Peyer's patch (tissue), 4 donors: ENCODE data around the gene B3GLCT. TPM values are rescaled to one million over a fixed set of nuclear protein-coding genes. Genes with fewer than 3 reads are reported as not detected.

Experiments used
- DNase-seq, 3 donors: peaks; one replicate each; pipeline ENCODE4 v3.0.0-alpha.2; 2017 to 2019
- H3K27ac ChIP-seq, 4 donors: fragments of 200-600 bp; sonication (generic); one replicate each; pipeline ENCODE4 v1.5.1; 2016 to 2019
- H3K27me3 ChIP-seq, 2 donors: fragments of 200-600 bp; sonication (generic); one replicate each; pipeline ENCODE4 v1.5.1; 2019
- H3K36me3 ChIP-seq, 3 donors: fragments of 200-600 bp; sonication (generic); one replicate each; pipeline ENCODE4 v1.5.1; 2016 to 2019
- H3K4me1 ChIP-seq, 4 donors: fragments of 200-600 bp; sonication (generic); one replicate each; pipeline ENCODE4 v1.5.1; 2016 to 2019
- H3K4me3 ChIP-seq, 4 donors: fragments of 200-600 bp; sonication (generic); 1 replicate in 3 of 4; 2 replicates in 1 of 4; pipeline ENCODE4 v1.5.1; 2016 to 2019; ENCODE audit warnings: mild to moderate bottlenecking in 1 of 4
- H3K9me3 ChIP-seq, 4 donors: fragments of 200-600 bp; sonication (generic); one replicate each; pipeline ENCODE4 v1.5.1; 2016 to 2019; ENCODE audit warnings: mild to moderate bottlenecking in 1 of 4
- POLR2A ChIP-seq, 2 donors: fragments of 450-650 bp; IDR thresholded peaks; one replicate each; pipeline ENCODE4 v1.5.1; 2017; ENCODE audit warnings: antibody characterized with exemption in 2 of 2, mild to moderate bottlenecking in 2 of 2, moderate library complexity in 2 of 2
- total RNA-seq, 4 donors: library from RNA; depleted of rRNA; stranded (reverse); fragments of >200 nt; gene quantifications; one replicate each; pipeline ENCODE4 v1.1.0, GENCODE V29; 2016
- TF ChIP-seq, protein P1 (sequence below), 6 experiments: fragments of 450-650 bp in 4 of 6; fragments of 200-600 bp in 2 of 6; sonication (generic) in 1 of 6; IDR thresholded peaks; one replicate each; pipeline ENCODE4 v1.5.1; 2017 to 2019; ENCODE audit warnings: antibody characterized with exemption in 6 of 6, mild to moderate bottlenecking in 3 of 6, moderate library complexity in 1 of 6

The B3GLCT gene
- total RNA-seq, 4 donors from 2014 or later = 3.3 to 5.4 (median 3.4) TPM

DNA sequence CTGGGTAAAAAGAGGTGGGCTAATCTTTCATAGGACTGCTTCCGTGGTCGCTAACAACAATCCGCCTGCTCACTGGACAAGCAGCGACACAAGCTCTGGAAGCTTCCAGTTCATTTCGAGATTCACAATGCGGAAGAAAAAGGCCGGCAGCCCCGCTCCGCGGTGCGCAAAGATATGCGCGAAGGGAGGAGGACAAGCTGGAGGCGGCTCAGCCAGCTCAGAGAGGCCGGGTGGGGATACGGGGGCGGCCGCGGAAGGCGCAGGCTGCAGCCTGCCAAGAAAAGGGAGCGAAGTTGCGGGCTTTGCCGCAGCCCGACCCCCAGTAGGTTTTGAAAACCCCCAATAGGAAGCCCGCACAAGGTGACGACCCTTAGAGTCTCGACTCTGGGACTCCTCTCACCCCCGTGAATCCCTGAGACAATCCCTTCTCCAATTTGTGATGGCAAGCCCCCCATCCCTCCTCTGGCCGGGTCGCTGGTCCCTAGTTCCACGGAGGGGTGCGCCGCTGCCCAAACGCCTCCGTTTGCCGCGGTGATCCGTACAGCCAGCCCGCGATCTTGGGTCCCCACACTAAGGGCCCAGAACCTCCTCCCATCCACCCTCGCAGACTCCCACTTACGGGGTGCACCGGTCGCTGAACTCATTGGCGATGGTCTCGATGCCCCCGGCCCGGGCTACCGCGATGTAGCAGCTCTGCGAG, 38.8 kb upstream of the B3GLCT start:
- peaks cover 0 to 3% (median 0%) of the 10 kb centered on the region in 3 donors for H3K36me3 ChIP-seq
- peak overlapping the region; percentile 83 to 99 (median 88) for H3K27ac ChIP-seq
- peak overlapping the region; percentile 70 to 85 (median 76) for H3K4me3 ChIP-seq
- H3K27me3 ChIP-seq = no peaks in the 10 kb centered on the region
- peaks cover 0 to 12% (median 5%) of the 10 kb centered on the region in 4 donors for H3K4me1 ChIP-seq
- DNase-seq = peak; percentile 56 to 78 (median 71)
- no peak for TF ChIP-seq POLR2A (IDR thresholded peaks at IDR 0.05)
- TF ChIP-seq, protein P1, sequence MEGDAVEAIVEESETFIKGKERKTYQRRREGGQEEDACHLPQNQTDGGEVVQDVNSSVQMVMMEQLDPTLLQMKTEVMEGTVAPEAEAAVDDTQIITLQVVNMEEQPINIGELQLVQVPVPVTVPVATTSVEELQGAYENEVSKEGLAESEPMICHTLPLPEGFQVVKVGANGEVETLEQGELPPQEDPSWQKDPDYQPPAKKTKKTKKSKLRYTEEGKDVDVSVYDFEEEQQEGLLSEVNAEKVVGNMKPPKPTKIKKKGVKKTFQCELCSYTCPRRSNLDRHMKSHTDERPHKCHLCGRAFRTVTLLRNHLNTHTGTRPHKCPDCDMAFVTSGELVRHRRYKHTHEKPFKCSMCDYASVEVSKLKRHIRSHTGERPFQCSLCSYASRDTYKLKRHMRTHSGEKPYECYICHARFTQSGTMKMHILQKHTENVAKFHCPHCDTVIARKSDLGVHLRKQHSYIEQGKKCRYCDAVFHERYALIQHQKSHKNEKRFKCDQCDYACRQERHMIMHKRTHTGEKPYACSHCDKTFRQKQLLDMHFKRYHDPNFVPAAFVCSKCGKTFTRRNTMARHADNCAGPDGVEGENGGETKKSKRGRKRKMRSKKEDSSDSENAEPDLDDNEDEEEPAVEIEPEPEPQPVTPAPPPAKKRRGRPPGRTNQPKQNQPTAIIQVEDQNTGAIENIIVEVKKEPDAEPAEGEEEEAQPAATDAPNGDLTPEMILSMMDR (IDR thresholded peaks at IDR 0.05) = no peak
- H3K9me3 ChIP-seq = no peaks in the 10 kb centered on the region

DNA sequence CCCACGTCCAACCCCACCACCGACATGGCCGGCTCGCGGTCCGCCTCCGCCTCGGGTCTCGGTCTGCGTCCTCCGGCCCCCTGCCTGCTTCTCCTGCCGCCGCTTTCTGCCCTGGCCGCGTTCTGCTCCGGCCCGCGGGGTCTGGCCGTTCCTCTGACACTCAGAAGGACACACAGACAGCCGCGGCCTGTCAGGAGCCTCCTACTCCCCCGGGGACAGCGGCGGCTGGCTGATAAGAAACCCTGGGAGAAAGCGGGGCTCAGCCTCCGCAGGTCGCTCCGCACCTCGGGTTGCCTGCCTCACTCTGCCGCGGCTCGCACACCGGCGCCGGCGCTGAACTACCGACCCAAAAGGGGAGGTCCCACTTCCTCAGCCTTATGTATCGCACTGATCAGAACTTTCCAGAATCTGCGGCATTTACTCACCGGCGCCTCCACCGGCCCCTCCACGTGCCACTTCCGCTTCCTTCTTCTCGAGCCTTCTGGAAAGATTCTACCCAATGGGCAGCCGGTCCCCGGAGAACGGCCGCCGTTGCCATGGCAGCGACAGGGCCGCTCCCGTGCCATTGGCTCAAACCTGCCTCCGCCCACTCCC, 38.1 kb upstream of the B3GLCT start, which contains the start of gene HSPH1:
Gene HSPH1, minus strand, starts transcription at position 348 of the 594 bp plus-strand sequence. Its CDS starts 322 bp downstream, at position 26.
- H3K27ac ChIP-seq = peak within 1 kb of the TSS; percentile 83 to 99 (median 88)
- H3K27me3 ChIP-seq = no peaks in the 10 kb centered on the region
- peaks cover 0 to 12% (median 5%) of the 10 kb centered on the region in 4 donors for H3K4me1 ChIP-seq
- peak; percentile 58 to 85 for TF ChIP-seq POLR2A (IDR thresholded peaks at IDR 0.05)
- TF ChIP-seq, protein P1 (IDR thresholded peaks at IDR 0.05) = peak in 4 of 6 experiments; percentile 6 to 26 (median 13)
- peak within 1 kb of the TSS; percentile 70 to 85 (median 76) for H3K4me3 ChIP-seq
- H3K9me3 ChIP-seq = no peaks in the 10 kb centered on the region
- H3K36me3 ChIP-seq = no peaks in the 10 kb centered on the region
- peak; percentile 97 to 99 (median 99) for DNase-seq

DNA sequence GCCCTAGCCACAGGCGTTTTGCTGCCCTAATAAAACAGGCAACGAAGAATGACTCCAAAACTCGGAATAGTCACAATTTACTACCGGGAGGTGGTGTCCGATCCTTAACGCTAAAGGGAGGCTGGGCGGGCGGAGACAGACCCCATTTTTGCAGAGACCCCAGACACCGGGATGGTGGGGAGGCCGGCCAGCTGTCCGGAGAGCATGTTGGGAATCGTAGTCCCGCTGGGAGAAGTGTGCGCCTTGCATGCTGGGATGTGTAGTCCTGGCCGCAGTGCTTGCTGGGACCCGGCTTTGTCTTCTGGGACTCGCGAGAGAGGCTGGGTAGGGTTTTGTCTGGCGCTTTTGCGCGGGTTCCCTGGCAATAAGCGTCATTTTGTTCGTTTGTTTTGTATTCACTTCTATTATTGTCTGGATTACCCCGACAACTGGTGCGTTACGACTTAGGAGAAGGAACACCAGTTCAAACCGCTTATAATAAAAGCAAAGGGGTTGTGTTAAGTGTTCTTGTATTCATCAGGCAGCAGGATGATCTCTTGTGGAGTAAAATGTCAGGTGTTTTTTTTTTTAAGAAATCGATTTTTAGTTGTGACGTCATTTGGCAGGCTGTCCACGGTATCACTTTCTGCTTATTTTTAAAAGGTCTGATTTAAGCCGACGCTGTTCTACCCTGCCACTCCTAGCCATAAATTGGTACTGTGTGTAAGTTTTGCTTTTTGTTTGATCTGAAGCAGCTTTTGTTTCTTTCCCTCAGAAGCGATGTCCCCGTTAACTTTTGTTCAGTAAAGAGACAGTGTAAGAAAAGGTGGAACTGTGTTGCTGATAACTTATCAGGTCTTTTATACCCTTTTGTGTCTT, 37.4 kb upstream of the B3GLCT start:
- Histone ChIP-seq H3K36me3 (no peaks in the 10 kb centered on the region), H3K4me3 (peak overlapping the region; percentile 70 to 85 (median 76)), H3K4me1 (peaks cover 0 to 12% (median 5%) of the 10 kb centered on the region in 4 donors), H3K27me3 (no peaks in the 10 kb centered on the region), H3K9me3 (no peaks in the 10 kb centered on the region), H3K27ac (peak overlapping the region; percentile 63 to 99 (median 84))
- DNase-seq = peak; percentile 96 to 98 (median 97)
- TF ChIP-seq, protein P1 (IDR thresholded peaks at IDR 0.05) = no peak
- TF ChIP-seq POLR2A (IDR thresholded peaks at IDR 0.05) = peak in 1 of 2 donors; percentile 26

DNA sequence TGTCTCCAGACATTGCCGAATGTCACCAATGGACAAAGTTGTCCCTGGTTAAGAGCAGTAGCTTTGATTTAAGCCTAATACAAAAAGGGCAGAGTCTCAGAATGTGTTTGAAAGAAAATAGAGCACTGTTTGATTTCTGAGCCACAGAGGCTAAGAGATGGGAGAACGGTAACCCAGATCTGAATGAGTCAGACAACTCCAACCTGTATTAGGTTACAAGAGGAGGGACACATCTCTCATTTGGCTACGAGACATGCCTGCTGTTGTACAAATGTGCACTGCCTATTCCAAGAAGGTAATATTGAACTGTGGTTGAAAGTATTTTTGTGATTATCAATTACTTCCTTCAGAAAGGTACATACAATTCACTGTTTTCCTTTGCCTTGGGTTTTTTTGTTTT, 33.2 kb upstream of the B3GLCT start:
- H3K36me3 ChIP-seq = no peaks in the 10 kb centered on the region
- H3K27me3 ChIP-seq = no peaks in the 10 kb centered on the region
- DNase-seq = no peak
- no peaks in the 10 kb centered on the region for H3K9me3 ChIP-seq
- H3K27ac ChIP-seq = no peak overlapping the region
- H3K4me3 ChIP-seq = no peak overlapping the region
- TF ChIP-seq, protein P1 (IDR thresholded peaks at IDR 0.05) = no peak
- TF ChIP-seq POLR2A (IDR thresholded peaks at IDR 0.05) = no peak
- H3K4me1 ChIP-seq = no peaks in the 10 kb centered on the region

DNA sequence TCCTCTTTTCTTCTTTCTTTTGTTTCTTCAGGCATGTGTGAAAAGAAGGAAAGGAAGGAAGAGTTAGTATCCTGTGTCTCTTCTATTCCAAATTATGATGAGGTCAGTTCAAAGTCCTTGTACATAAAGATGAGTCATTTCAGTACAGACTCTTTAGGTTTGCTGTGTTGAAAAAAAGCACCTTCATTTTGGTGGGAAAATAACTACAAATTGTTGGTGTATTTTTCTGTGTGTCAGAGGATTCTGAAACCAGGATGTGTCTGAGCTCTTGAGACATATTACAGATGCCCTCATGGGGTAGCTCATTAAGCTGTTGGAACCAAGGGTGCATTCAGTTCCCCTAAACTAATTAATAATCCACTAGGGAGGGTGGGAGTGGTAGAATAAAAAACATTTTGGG, 32.3 kb upstream of the B3GLCT start:
- no peak for DNase-seq
- no peaks in the 10 kb centered on the region for H3K27me3 ChIP-seq
- no peaks in the 10 kb centered on the region for H3K36me3 ChIP-seq
- no peaks in the 10 kb centered on the region for H3K4me1 ChIP-seq
- no peak for TF ChIP-seq POLR2A (IDR thresholded peaks at IDR 0.05)
- TF ChIP-seq, protein P1 (IDR thresholded peaks at IDR 0.05) = no peak
- H3K4me3 ChIP-seq = no peak overlapping the region
- H3K27ac ChIP-seq = no peak overlapping the region
- H3K9me3 ChIP-seq = no peaks in the 10 kb centered on the region
